Stimulated activated CD8-positive, alpha-beta memory T cell treated with anti-CD3 and anti-CD28 coated beads, Interleukin-4, amount 100 ng/mL, for 4 hours (primary cell): ENCODE results near the gene SOBP.
"Not testable (repeated sequence)": the region's sequence is repeated elsewhere in the genome, so short reads cannot be mapped to it uniquely, and the experiment has no call there.

ENCODE experiments used
- DNase-seq, 2 donors: peaks; one replicate each; pipeline ENCODE4 v3.0.0-alpha.2; 2020; ENCODE audit warnings: low read depth in 2 of 2, low spot score in 1 of 2

Gene SOBP

GRCh38 chr6:107546691-107547450 is 57.0 kb downstream of the SOBP start:
- DNase-seq = no peak

GRCh38 chr6:107547451-107547840 is 57.5 kb downstream of the SOBP start:
- no peak for DNase-seq

- DNase-seq = no peak
These were observed 60.4 kb downstream of the SOBP start for GRCh38 chr6:107550241-107550840.

- DNase-seq = no peak
These were observed 61.0 kb downstream of the SOBP start for GRCh38 chr6:107550906-107551305.

GRCh38 chr6:107553121-107553520 is 63.2 kb downstream of the SOBP start:
- not testable (repeated sequence) for DNase-seq

GRCh38 chr6:107554326-107554725 is 64.4 kb downstream of the SOBP start:
- no peak for DNase-seq

GRCh38 chr6:107554918-107555317 is 65.0 kb downstream of the SOBP start:
- no peak for DNase-seq

- DNase-seq = no peak
These were observed 65.5 kb downstream of the SOBP start for GRCh38 chr6:107555449-107555848.

GRCh38 chr6:107556082-107556481 is 66.2 kb downstream of the SOBP start:
- no peak for DNase-seq

GRCh38 chr6:107557698-107558097 is 67.8 kb downstream of the SOBP start:
- DNase-seq = no peak

GRCh38 chr6:107560657-107561056 is 70.7 kb downstream of the SOBP start:
- no peak for DNase-seq

- no peak for DNase-seq
These were observed 71.4 kb downstream of the SOBP start for GRCh38 chr6:107561306-107561705.

- DNase-seq = no peak
These were observed 74.0 kb downstream of the SOBP start for GRCh38 chr6:107563694-107564588.

GRCh38 chr6:107564589-107564951 is 74.7 kb downstream of the SOBP start:
- DNase-seq = no peak

- DNase-seq = no peak
These were observed 75.3 kb downstream of the SOBP start for GRCh38 chr6:107565165-107565723.

- no peak for DNase-seq
These were observed 77.7 kb downstream of the SOBP start for GRCh38 chr6:107567643-107568042.

- DNase-seq = no peak
These were observed 79.6 kb downstream of the SOBP start for GRCh38 chr6:107569473-107569872.

- no peak for DNase-seq
These were observed 81.4 kb downstream of the SOBP start for GRCh38 chr6:107571354-107571753.

- DNase-seq = no peak
These were observed 83.0 kb downstream of the SOBP start for GRCh38 chr6:107572886-107573285.

- no peak for DNase-seq
These were observed 84.9 kb downstream of the SOBP start for GRCh38 chr6:107574856-107575255.

GRCh38 chr6:107576852-107577251 is 86.9 kb downstream of the SOBP start:
- DNase-seq = no peak
